Tibial artery (tissue), 4 donors: ENCODE data around the gene CHMP4A.

Experiments
- DNase-seq, 2 donors: peaks; one replicate each; pipeline ENCODE4 v3.0.0-alpha.2; 2019
- H3K27ac ChIP-seq, 2 donors: fragments of 200-600 bp; sonication (generic) in 1 of 2; 1 replicate in 1 of 2; 2 replicates in 1 of 2; pipeline ENCODE4 v1.5.1; 2018 to 2019; ENCODE audit warnings: mild to moderate bottlenecking in 1 of 2
- H3K27me3 ChIP-seq, 2 donors: fragments of 200-600 bp; sonication (generic) in 1 of 2; one replicate each; pipeline versions ENCODE4 v1.5.1 to v1.6.0; 2016 to 2019
- H3K36me3 ChIP-seq, 3 donors: fragments of 200-600 bp; sonication (generic) in 2 of 3; one replicate each; pipeline ENCODE4 v1.5.1; 2016 to 2019; ENCODE audit warnings: mild to moderate bottlenecking in 2 of 3
- H3K4me1 ChIP-seq, 4 donors: fragments of 200-600 bp; sonication (generic) in 2 of 4; 1 replicate in 3 of 4; 2 replicates in 1 of 4; pipeline ENCODE4 v1.5.1; 2016 to 2019
- H3K4me3 ChIP-seq, 2 donors: fragments of 200-600 bp; sonication (generic) in 1 of 2; 1 replicate in 1 of 2; 2 replicates in 1 of 2; pipeline ENCODE4 v1.5.1; 2018 to 2019; ENCODE audit warnings: mild to moderate bottlenecking in 2 of 2
- H3K9me3 ChIP-seq, 3 donors: fragments of 200-600 bp; sonication (generic) in 1 of 3; one replicate each; pipeline ENCODE4 v1.5.1; 2016 to 2019
- intact Hi-C: fragments of 100-400 bp; cut with DNase I; formaldehyde crosslinking; loops from one replicate; pipeline ENCODE4 v1.15.0; 2023; ENCODE audit warnings: low total_unique reads
- TF ChIP-seq, protein P1 (sequence below), 2 experiments: fragments of 200-600 bp in 1 of 2; fragments of 450-650 bp in 1 of 2; IDR thresholded peaks; one replicate each; pipeline ENCODE4 v1.5.1; 2017 to 2019; ENCODE audit warnings: antibody characterized with exemption in 2 of 2, mild to moderate bottlenecking in 1 of 2, moderate library complexity in 1 of 2

The CHMP4A gene

DNA sequence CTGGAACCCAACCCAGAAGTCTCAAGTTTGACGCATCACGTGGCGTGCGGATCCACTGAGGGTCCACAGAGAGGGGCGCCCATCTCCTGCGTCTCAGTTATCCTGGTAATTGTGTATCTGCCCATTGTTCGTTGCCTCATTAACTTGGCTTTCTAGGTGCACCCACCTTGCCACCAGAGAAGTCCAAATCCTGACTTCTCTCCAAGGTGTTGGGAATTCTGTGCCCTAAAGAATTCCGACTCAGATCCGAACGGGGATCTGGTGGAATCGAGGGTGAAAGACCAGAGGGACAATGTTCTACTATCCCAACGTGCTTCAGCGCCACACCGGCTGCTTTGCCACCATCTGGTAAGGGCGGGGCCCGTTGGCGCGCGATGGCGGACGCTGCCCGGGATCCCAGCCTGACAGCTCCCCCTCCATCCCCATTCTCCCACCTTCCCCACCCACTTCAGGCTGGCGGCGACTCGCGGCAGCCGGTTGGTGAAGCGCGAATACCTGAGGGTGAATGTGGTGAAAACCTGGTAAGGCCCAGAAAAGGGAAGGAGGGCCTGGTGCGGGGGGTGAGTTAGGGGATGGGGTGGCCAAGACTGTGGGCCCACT is 40.9 kb downstream of the CHMP4A start:
- Histone ChIP-seq H3K9me3 (no peaks in the 10 kb centered on the region), H3K27me3 (no peaks in the 10 kb centered on the region), H3K36me3 (peaks cover 6 to 55% (median 21%) of the 10 kb centered on the region in 3 donors), H3K4me1 (peaks cover 0 to 13% (median 3%) of the 10 kb centered on the region in 4 donors), H3K27ac (peak overlapping the region; percentile 0 to 27), H3K4me3 (peak overlapping the region; percentile 36 to 46)
- TF ChIP-seq, protein P1, sequence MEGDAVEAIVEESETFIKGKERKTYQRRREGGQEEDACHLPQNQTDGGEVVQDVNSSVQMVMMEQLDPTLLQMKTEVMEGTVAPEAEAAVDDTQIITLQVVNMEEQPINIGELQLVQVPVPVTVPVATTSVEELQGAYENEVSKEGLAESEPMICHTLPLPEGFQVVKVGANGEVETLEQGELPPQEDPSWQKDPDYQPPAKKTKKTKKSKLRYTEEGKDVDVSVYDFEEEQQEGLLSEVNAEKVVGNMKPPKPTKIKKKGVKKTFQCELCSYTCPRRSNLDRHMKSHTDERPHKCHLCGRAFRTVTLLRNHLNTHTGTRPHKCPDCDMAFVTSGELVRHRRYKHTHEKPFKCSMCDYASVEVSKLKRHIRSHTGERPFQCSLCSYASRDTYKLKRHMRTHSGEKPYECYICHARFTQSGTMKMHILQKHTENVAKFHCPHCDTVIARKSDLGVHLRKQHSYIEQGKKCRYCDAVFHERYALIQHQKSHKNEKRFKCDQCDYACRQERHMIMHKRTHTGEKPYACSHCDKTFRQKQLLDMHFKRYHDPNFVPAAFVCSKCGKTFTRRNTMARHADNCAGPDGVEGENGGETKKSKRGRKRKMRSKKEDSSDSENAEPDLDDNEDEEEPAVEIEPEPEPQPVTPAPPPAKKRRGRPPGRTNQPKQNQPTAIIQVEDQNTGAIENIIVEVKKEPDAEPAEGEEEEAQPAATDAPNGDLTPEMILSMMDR (IDR thresholded peaks at IDR 0.05) = no peak
- intact Hi-C loops = no loop called here
- no peak for DNase-seq

DNA sequence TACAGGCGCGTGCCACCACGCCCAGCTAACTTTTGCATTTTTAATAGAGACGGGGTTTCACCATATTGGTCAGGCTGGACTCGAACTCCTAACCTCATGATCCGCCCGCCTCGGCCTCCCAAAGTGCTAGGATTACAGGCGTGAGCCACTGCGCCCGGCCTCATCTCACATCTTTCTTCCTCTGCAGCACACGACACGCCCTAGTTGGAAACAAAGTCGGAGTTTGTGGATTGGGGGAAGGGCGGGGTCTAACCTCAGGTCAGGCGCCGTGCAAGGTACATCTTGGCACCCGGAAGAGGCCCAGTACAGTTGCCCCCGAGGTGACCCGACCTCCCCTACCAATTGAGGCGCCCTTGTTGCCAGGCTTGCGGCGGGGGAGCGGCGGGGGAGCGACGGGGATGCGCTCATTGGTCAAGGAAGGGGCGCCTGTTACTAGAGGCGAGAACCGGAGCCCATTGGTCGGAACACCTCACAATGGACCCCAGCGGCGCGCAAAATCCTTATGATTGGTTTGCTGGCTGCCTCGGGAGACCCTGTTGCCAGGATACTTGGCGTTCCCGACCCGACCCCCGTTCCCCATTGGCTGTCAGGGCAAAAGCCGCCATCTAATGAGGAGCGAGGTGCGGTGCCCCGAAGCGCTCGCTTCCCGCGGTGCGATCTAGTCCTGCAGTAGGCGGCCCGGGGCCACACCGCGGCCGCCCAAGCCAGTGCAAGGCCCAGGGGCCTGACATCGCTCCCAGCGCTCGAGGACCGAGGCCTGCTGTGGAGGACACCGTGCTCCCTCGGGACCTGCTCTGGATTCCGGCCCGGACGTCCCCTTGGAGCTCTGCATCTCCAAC is 41.6 kb downstream of the CHMP4A start, which contains the start of gene REC8:
REC8 (plus strand) TSS at position 659 of the 839 bp plus-strand sequence. CDS start 473 bp downstream, outside the sequence.
- peaks cover 8 to 55% (median 23%) of the 10 kb centered on the region in 3 donors for H3K36me3 ChIP-seq
- TF ChIP-seq, protein P1 (IDR thresholded peaks at IDR 0.05) = no peak
- peak within 1 kb of the TSS; percentile 36 to 46 for H3K4me3 ChIP-seq
- no peaks in the 10 kb centered on the region for H3K27me3 ChIP-seq
- no peaks in the 10 kb centered on the region for H3K9me3 ChIP-seq
- intact Hi-C loops = no loop called here
- peak within 1 kb of the TSS; percentile 0 to 27 for H3K27ac ChIP-seq
- peak; percentile 72 to 81 for DNase-seq
- H3K4me1 ChIP-seq = peaks cover 0 to 13% (median 3%) of the 10 kb centered on the region in 4 donors

DNA sequence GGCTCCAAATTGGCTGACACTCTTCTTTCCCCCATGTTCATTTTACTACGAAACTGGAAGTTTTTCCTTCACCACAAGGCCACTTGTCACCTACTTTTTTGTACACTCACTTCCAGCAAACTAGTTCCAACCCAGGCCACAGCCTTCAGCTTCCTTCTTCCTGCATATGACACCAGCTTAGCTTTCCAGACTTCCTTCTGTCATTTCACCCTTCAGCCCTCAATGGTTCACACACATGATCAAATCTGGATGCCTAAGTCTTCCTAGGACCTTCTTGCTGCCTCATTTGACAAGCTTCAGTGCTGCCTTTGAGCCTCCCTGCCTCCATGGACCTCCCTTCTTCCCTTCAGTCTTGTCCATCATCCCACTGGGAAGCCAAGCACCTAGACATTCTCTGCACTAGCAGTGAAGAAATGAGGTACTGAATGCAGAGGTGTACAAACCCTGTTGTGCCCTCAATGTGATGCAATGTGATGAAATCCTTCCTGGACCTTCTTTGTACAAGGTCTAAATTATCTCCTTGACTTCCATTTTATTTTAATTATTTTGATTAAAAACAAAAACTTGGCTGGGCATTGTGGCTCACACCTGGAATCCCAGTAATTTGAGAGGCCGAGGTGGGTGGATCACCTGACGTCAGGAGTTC is 45.7 kb downstream of the CHMP4A start:
- intact Hi-C loops = no loop called here
- Histone ChIP-seq H3K9me3 (no peaks in the 10 kb centered on the region), H3K27ac (no peak overlapping the region), H3K27me3 (no peaks in the 10 kb centered on the region), H3K4me3 (no peak overlapping the region), H3K4me1 (peaks cover 0 to 26% (median 19%) of the 10 kb centered on the region in 4 donors), H3K36me3 (peaks cover 47 to 80% (median 63%) of the 10 kb centered on the region in 3 donors)
- DNase-seq = no peak
- TF ChIP-seq, protein P1 (IDR thresholded peaks at IDR 0.05) = no peak

DNA sequence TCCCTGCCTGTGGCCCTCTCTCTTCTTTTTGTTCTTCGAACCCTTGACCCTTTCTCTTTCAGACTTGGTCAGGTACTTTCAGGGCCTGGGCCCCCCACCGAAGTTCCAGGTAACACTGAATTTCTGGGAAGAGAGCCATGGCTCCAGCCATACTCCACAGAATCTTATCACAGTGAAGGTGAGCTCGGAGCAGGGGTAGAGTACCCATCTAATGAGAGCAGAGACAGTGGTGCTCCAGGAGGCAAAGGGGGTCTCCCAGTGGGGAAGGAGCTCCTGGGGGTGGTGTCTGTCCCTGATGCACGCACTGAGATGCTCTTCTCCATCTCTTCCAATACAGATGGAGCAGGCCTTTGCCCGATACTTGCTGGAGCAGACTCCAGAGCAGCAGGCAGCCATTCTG is 47.5 kb downstream of the CHMP4A start:
- H3K36me3 ChIP-seq = peaks cover 47 to 78% (median 63%) of the 10 kb centered on the region in 3 donors

DNA sequence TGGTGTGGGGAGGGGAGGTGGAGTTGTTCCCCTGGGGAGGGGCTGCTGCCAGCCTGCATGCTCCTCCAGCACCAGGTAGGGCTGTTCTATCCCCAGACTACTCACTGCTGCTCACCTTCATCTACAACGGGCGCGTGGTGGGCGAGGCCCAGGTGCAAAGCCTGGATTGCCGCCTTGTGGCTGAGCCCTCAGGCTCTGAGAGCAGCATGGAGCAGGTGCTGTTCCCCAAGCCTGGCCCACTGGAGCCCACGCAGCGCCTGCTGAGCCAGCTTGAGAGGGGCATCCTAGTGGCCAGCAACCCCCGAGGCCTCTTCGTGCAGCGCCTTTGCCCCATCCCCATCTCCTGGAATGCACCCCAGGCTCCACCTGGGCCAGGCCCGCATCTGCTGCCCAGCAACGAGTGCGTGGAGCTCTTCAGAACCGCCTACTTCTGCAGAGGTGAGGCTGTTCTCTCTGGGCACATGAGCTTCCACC is 48.7 kb downstream of the CHMP4A start:
- no peak for DNase-seq
- intact Hi-C loops = no loop called here
- Histone ChIP-seq H3K4me3 (no peak overlapping the region), H3K27me3 (no peaks in the 10 kb centered on the region), H3K9me3 (no peaks in the 10 kb centered on the region), H3K36me3 (peaks cover 47 to 82% (median 63%) of the 10 kb centered on the region in 3 donors), H3K27ac (no peak overlapping the region), H3K4me1 (peaks cover 0 to 37% (median 28%) of the 10 kb centered on the region in 4 donors)
- TF ChIP-seq, protein P1 (IDR thresholded peaks at IDR 0.05) = no peak

More for the DNA sequence above, 47.5 kb downstream of the CHMP4A start:
- peaks cover 0 to 32% (median 23%) of the 10 kb centered on the region in 4 donors for H3K4me1 ChIP-seq
- no peaks in the 10 kb centered on the region for H3K27me3 ChIP-seq
- intact Hi-C loops = no loop called here
- TF ChIP-seq, protein P1 (IDR thresholded peaks at IDR 0.05) = no peak
- H3K4me3 ChIP-seq = no peak overlapping the region
- DNase-seq = no peak
- H3K9me3 ChIP-seq = no peaks in the 10 kb centered on the region
- H3K27ac ChIP-seq = no peak overlapping the region
